Peyer's patch (tissue), 4 donors: ENCODE data around the gene SYNE3. TPM values are rescaled to one million over a fixed set of nuclear protein-coding genes. Genes with fewer than 3 reads are reported as not detected.

Experiments
- DNase-seq, 3 donors: peaks; one replicate each; pipeline ENCODE4 v3.0.0-alpha.2; 2017 to 2019
- H3K27ac ChIP-seq, 4 donors: fragments of 200-600 bp; sonication (generic); one replicate each; pipeline ENCODE4 v1.5.1; 2016 to 2019
- H3K27me3 ChIP-seq, 2 donors: fragments of 200-600 bp; sonication (generic); one replicate each; pipeline ENCODE4 v1.5.1; 2019
- H3K36me3 ChIP-seq, 3 donors: fragments of 200-600 bp; sonication (generic); one replicate each; pipeline ENCODE4 v1.5.1; 2016 to 2019
- H3K4me1 ChIP-seq, 4 donors: fragments of 200-600 bp; sonication (generic); one replicate each; pipeline ENCODE4 v1.5.1; 2016 to 2019
- H3K4me3 ChIP-seq, 4 donors: fragments of 200-600 bp; sonication (generic); 1 replicate in 3 of 4; 2 replicates in 1 of 4; pipeline ENCODE4 v1.5.1; 2016 to 2019; ENCODE audit warnings: mild to moderate bottlenecking in 1 of 4
- H3K9me3 ChIP-seq, 4 donors: fragments of 200-600 bp; sonication (generic); one replicate each; pipeline ENCODE4 v1.5.1; 2016 to 2019; ENCODE audit warnings: mild to moderate bottlenecking in 1 of 4
- CTCF ChIP-seq, 6 experiments: fragments of 450-650 bp in 4 of 6; fragments of 200-600 bp in 2 of 6; sonication (generic) in 1 of 6; IDR thresholded peaks; one replicate each; pipeline ENCODE4 v1.5.1; 2017 to 2019; ENCODE audit warnings: antibody characterized with exemption in 6 of 6, mild to moderate bottlenecking in 3 of 6, moderate library complexity in 1 of 6
- POLR2A ChIP-seq, 2 donors: fragments of 450-650 bp; IDR thresholded peaks; one replicate each; pipeline ENCODE4 v1.5.1; 2017; ENCODE audit warnings: antibody characterized with exemption in 2 of 2, mild to moderate bottlenecking in 2 of 2, moderate library complexity in 2 of 2
- total RNA-seq, 4 donors: library from RNA; depleted of rRNA; stranded (reverse); fragments of >200 nt; gene quantifications; one replicate each; pipeline ENCODE4 v1.1.0, GENCODE V29; 2016

Gene SYNE3
- total RNA-seq, 4 donors from 2014 or later = 7.2 to 35.5 (median 13.1) TPM

GRCh38 chr14:95505030-95505589 lies 11.3 kb downstream of the SYNE3 start:
- Histone ChIP-seq H3K36me3 (no peaks in the 10 kb centered on the region), H3K4me3 (no peak overlapping the region), H3K27ac (no peak overlapping the region), H3K9me3 (no peaks in the 10 kb centered on the region), H3K27me3 (no peaks in the 10 kb centered on the region), H3K4me1 (peaks cover 0 to 27% (median 10%) of the 10 kb centered on the region in 4 donors)
- no peak for DNase-seq
- no peak for TF ChIP-seq POLR2A (IDR thresholded peaks at IDR 0.05)

- TF ChIP-seq POLR2A (IDR thresholded peaks at IDR 0.05) (no peak), CTCF (IDR thresholded peaks at IDR 0.05) (no peak)
- DNase-seq = no peak
- Histone ChIP-seq H3K36me3 (no peaks in the 10 kb centered on the region), H3K27ac (peak overlapping the region in 1 of 4 donors; percentile 31), H3K4me1 (peaks cover 0 to 30% (median 10%) of the 10 kb centered on the region in 4 donors), H3K9me3 (no peaks in the 10 kb centered on the region), H3K4me3 (no peak overlapping the region), H3K27me3 (no peaks in the 10 kb centered on the region)
Measured at GRCh38 chr14:95504135-95505029, 12.1 kb downstream of the SYNE3 start.

GRCh38 chr14:95503365-95504134 lies 12.9 kb downstream of the SYNE3 start:
- Histone ChIP-seq H3K27ac (no peak overlapping the region), H3K4me1 (peaks cover 0 to 38% (median 10%) of the 10 kb centered on the region in 4 donors), H3K36me3 (no peaks in the 10 kb centered on the region), H3K27me3 (no peaks in the 10 kb centered on the region), H3K4me3 (no peak overlapping the region), H3K9me3 (no peaks in the 10 kb centered on the region)
- no peak for TF ChIP-seq POLR2A (IDR thresholded peaks at IDR 0.05)
- TF ChIP-seq CTCF (IDR thresholded peaks at IDR 0.05) = no peak
- no peak for DNase-seq

GRCh38 chr14:95502381-95502950 lies 14.0 kb downstream of the SYNE3 start:
- DNase-seq = peak in 1 of 3 donors; percentile 32
- no peaks in the 10 kb centered on the region for H3K27me3 ChIP-seq
- no peak overlapping the region for H3K27ac ChIP-seq
- no peak overlapping the region for H3K4me3 ChIP-seq
- no peaks in the 10 kb centered on the region for H3K9me3 ChIP-seq
- H3K36me3 ChIP-seq = no peaks in the 10 kb centered on the region
- no peak for TF ChIP-seq POLR2A (IDR thresholded peaks at IDR 0.05)
- peaks cover 0 to 37% (median 11%) of the 10 kb centered on the region in 4 donors for H3K4me1 ChIP-seq

GRCh38 chr14:95500772-95501401 lies 15.6 kb downstream of the SYNE3 start:
- no peaks in the 10 kb centered on the region for H3K27me3 ChIP-seq
- H3K27ac ChIP-seq = peak overlapping the region in 2 of 4 donors; percentile 51 to 63
- H3K4me1 ChIP-seq = peaks cover 0 to 46% (median 23%) of the 10 kb centered on the region in 4 donors
- no peaks in the 10 kb centered on the region for H3K9me3 ChIP-seq
- peak in 1 of 3 donors; percentile 44 for DNase-seq
- no peak overlapping the region for H3K4me3 ChIP-seq
- no peaks in the 10 kb centered on the region for H3K36me3 ChIP-seq
- no peak for TF ChIP-seq POLR2A (IDR thresholded peaks at IDR 0.05)
- no peak for TF ChIP-seq CTCF (IDR thresholded peaks at IDR 0.05)

- Histone ChIP-seq H3K4me1 (peaks cover 0 to 50% (median 27%) of the 10 kb centered on the region in 4 donors), H3K27ac (peak overlapping the region in 2 of 4 donors; percentile 51 to 63), H3K27me3 (no peaks in the 10 kb centered on the region), H3K9me3 (no peaks in the 10 kb centered on the region), H3K4me3 (no peak overlapping the region), H3K36me3 (no peaks in the 10 kb centered on the region)
- peak in 2 of 3 donors; percentile 62 to 66 for DNase-seq
- TF ChIP-seq CTCF (IDR thresholded peaks at IDR 0.05) = no peak
- TF ChIP-seq POLR2A (IDR thresholded peaks at IDR 0.05) = no peak
Measured at GRCh38 chr14:95500201-95500681, 16.2 kb downstream of the SYNE3 start.
